Mesenchymal stem cell (in vitro differentiated cells and primary cell): Measurements from ENCODE around the gene BSPRY.

ENCODE experiments used
- DNase-seq: peaks from one replicate; pipeline ENCODE4 v3.0.0-alpha.2; 2013
- H2AFZ ChIP-seq: one replicate; pipeline ENCODE4 v1.6.1; 2013; ENCODE audit warnings: low read depth, mild to moderate bottlenecking, control low read depth, inconsistent platforms, low read length, moderate library complexity
- H2AK5ac ChIP-seq: 2 replicates; pipeline ENCODE4 v1.6.1; 2013; ENCODE audit warnings: low read length, moderate library complexity, mild to moderate bottlenecking, inconsistent platforms; ENCODE audit not compliant: severe bottlenecking
- H2BK120ac ChIP-seq: one replicate; pipeline ENCODE4 v1.6.1; 2013; ENCODE audit warnings: low read depth, mild to moderate bottlenecking, inconsistent platforms, low read length, moderate library complexity
- H2BK12ac ChIP-seq, 2 experiments: one replicate each; pipeline ENCODE4 v1.6.1; 2013; ENCODE audit warnings: inconsistent platforms in 2 of 2, low read length in 2 of 2, mild to moderate bottlenecking in 2 of 2, moderate library complexity in 2 of 2, control low read depth in 1 of 2
- H2BK15ac ChIP-seq: one replicate; pipeline ENCODE4 v1.6.1; 2013; ENCODE audit warnings: mild to moderate bottlenecking, low read depth, inconsistent platforms; ENCODE audit not compliant: poor library complexity, severe bottlenecking
- H2BK5ac ChIP-seq: 2 replicates; pipeline ENCODE4 v1.6.1; 2013; ENCODE audit warnings: low read depth, mild to moderate bottlenecking, low read length, control low read depth, inconsistent platforms; ENCODE audit not compliant: poor library complexity, severe bottlenecking
- H3K14ac ChIP-seq, 2 experiments: one replicate each; pipeline ENCODE4 v1.6.1; 2013; ENCODE audit warnings: inconsistent platforms in 2 of 2, low read length in 2 of 2, control low read depth in 1 of 2, mild to moderate bottlenecking in 1 of 2, moderate library complexity in 1 of 2
- H3K18ac ChIP-seq, 2 experiments: one replicate each; pipeline ENCODE4 v1.6.1; 2013; ENCODE audit warnings: inconsistent platforms in 2 of 2, low read length in 2 of 2, control low read depth in 1 of 2, low read depth in 1 of 2, mild to moderate bottlenecking in 1 of 2
- H3K23ac ChIP-seq, 2 experiments: one replicate each; pipeline ENCODE4 v1.6.1; 2013; ENCODE audit warnings: inconsistent platforms in 2 of 2, low read length in 2 of 2, mild to moderate bottlenecking in 2 of 2, moderate library complexity in 2 of 2, control low read depth in 1 of 2
- H3K27ac ChIP-seq: 2 replicates; pipeline ENCODE4 v1.5.1; 2013; ENCODE audit warnings: mild to moderate bottlenecking, moderate library complexity, low read length, control low read depth, inconsistent platforms; ENCODE audit not compliant: poor library complexity, severe bottlenecking
- H3K27me3 ChIP-seq, 2 experiments: 2 replicates each; pipeline versions ENCODE4 v1.6.1 to v1.7.0; 2013; ENCODE audit warnings: low read length in 2 of 2, mild to moderate bottlenecking in 2 of 2, moderate library complexity in 2 of 2, control low read depth in 1 of 2, inconsistent platforms in 1 of 2; ENCODE audit not compliant: control insufficient read depth in 1 of 2, insufficient read depth in 1 of 2
- H3K36me3 ChIP-seq, 2 experiments: 2 replicates each; pipeline versions ENCODE4 v1.6.1 to v1.7.0; 2013; ENCODE audit warnings: low read length in 2 of 2, control low read depth in 1 of 2, inconsistent platforms in 1 of 2, low read depth in 1 of 2, mild to moderate bottlenecking in 1 of 2; ENCODE audit not compliant: insufficient read depth in 2 of 2, control insufficient read depth in 1 of 2
- H3K4ac ChIP-seq, 2 experiments: one replicate each; pipeline ENCODE4 v1.6.1; 2013; ENCODE audit warnings: inconsistent platforms in 2 of 2, low read length in 2 of 2, mild to moderate bottlenecking in 2 of 2, moderate library complexity in 2 of 2, control low read depth in 1 of 2, low read depth in 1 of 2
- H3K4me1 ChIP-seq: 2 replicates; pipeline ENCODE4 v1.6.1; 2013; ENCODE audit warnings: low read depth, low read length, control low read depth; ENCODE audit not compliant: control insufficient read depth, insufficient read depth
- H3K4me2 ChIP-seq: 2 replicates; pipeline ENCODE4 v1.6.1; 2013; ENCODE audit warnings: low read length, mild to moderate bottlenecking, inconsistent platforms; ENCODE audit not compliant: poor library complexity, severe bottlenecking
- H3K4me3 ChIP-seq, 2 experiments: 2 replicates each; pipeline versions ENCODE4 v1.5.1 to v1.7.0; 2013; ENCODE audit warnings: low read length in 2 of 2, mild to moderate bottlenecking in 2 of 2, control low read depth in 1 of 2, low read depth in 1 of 2; ENCODE audit not compliant: insufficient read depth in 1 of 2
- H3K79me1 ChIP-seq: replicated peaks from 2 replicates; pipeline ENCODE4 v1.6.1; 2013; ENCODE audit warnings: mild to moderate bottlenecking, control low read depth, low read length, inconsistent platforms; ENCODE audit not compliant: poor library complexity, severe bottlenecking
- H3K9ac ChIP-seq: 2 replicates; pipeline ENCODE4 v1.7.0; 2013; ENCODE audit warnings: mild to moderate bottlenecking, low read length, moderate library complexity
- H3K9me3 ChIP-seq: 2 replicates; pipeline ENCODE4 v1.7.0; 2013; ENCODE audit warnings: mild to moderate bottlenecking, low read length; ENCODE audit not compliant: control insufficient read depth
- H4K8ac ChIP-seq: one replicate; pipeline ENCODE4 v1.6.1; 2013; ENCODE audit warnings: inconsistent platforms, mild to moderate bottlenecking, low read length, moderate library complexity
- H4K91ac ChIP-seq: one replicate; pipeline ENCODE4 v1.6.1; 2013; ENCODE audit warnings: mild to moderate bottlenecking, low read length, inconsistent platforms
- WGBS: methylation state at CpG from one replicate; pipeline ENCODE4 v1.1.7; 2013; ENCODE audit warnings: mixed read lengths; 5-methylcytosine and 5-hydroxymethylcytosine counted together

BSPRY gene

DNA sequence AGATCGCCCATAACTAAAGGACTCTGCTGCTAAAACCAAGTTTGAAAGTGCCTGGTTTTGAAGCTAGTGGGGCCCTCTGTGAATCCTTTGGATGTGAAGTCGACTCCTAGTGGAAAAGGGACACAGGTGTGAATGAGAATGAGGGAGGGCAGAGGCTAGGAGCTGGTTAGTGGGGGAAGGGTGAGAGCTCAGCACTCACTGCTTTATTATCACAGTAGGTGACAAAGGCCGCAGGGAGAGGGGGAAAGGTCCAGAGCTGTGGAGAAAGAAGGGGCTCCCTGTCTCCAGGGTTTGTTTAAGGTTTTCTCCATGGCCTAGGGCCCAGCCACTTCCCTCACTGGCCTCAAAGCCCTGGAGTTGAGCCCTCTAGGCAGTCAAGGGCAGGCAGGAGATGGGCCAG lies 23.9 kb downstream of the BSPRY start:
- H3K27me3 ChIP-seq: no peaks in the 10 kb centered on the region
- H4K91ac ChIP-seq: no peak overlapping the region
- H3K23ac ChIP-seq: no peak overlapping the region
- H2BK5ac ChIP-seq: no peak overlapping the region
- peaks cover 18% of the 10 kb centered on the region for H3K79me1 ChIP-seq
- peaks cover 3% of the 10 kb centered on the region for H3K4me1 ChIP-seq
- DNase-seq: no peak
- H3K4ac ChIP-seq: no peak overlapping the region
- WGBS: 56% methylated on average over 3 of the region's 3 CpGs
- no peak overlapping the region for H3K14ac ChIP-seq
- no peak overlapping the region for H3K18ac ChIP-seq
- H3K36me3 ChIP-seq: peaks cover 17 to 25% of the 10 kb centered on the region in 2 experiments
- H3K9me3 ChIP-seq: no peaks in the 10 kb centered on the region
- no peak overlapping the region for H2BK12ac ChIP-seq
- no peak overlapping the region for H3K4me3 ChIP-seq
- H2AK5ac ChIP-seq: no peak overlapping the region
- H3K27ac ChIP-seq: no peak overlapping the region
- no peak overlapping the region for H2BK15ac ChIP-seq
- no peak overlapping the region for H3K9ac ChIP-seq
- no peak overlapping the region for H2AFZ ChIP-seq
- no peak overlapping the region for H2BK120ac ChIP-seq
- H3K4me2 ChIP-seq: no peak overlapping the region
- no peak overlapping the region for H4K8ac ChIP-seq

DNA sequence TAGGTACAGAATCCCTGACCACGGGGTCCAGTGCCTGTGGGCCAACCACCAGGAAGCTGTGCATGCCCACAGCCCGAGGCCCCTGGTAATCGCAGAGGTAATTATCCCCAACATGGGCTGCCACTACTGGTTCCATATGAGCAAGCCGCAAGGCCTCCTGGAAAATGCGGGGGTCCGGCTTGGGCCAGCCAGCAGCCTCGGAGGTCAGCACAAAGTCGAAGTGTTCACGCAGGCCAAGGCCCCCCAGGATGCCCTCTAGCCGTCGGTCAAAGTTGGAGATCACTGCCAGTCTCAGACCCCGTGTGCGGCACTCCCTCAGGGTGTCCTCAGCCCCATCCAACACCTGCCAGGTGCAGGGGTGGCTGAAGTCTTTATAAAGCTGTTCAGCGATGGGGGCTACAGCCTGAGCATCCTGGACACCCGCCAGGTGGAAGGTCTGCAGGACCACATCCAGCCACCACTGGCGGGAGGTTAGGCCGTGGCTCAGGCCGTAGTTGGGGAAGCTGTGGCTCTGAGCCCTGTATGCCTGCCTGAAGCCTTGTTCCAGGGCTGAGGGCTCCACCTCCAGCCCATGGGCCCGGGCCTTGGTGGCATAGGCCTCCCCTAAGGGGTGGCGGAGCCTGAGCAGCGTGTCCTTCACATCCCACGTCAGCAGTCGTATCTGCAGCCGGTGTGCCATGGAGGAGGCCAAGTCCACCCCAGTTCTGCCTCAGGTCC lies 24.5 kb downstream of the BSPRY start:
- Histone ChIP-seq H3K9ac (no peak overlapping the region), H3K4me2 (no peak overlapping the region), H3K27ac (no peak overlapping the region), H2BK120ac (no peak overlapping the region), H3K36me3 (peaks cover 17 to 25% of the 10 kb centered on the region in 2 experiments), H2AK5ac (no peak overlapping the region), H4K8ac (no peak overlapping the region), H2BK15ac (no peak overlapping the region), H3K79me1 (peaks cover 18% of the 10 kb centered on the region), H3K23ac (no peak overlapping the region), H3K14ac (no peak overlapping the region), H3K18ac (no peak overlapping the region), H4K91ac (no peak overlapping the region), H3K4me3 (no peak overlapping the region), H3K4me1 (peaks cover 3% of the 10 kb centered on the region), H2BK5ac (no peak overlapping the region), H3K9me3 (no peaks in the 10 kb centered on the region), H3K4ac (no peak overlapping the region), H2AFZ (no peak overlapping the region), H3K27me3 (no peaks in the 10 kb centered on the region), H2BK12ac (no peak overlapping the region)
- no peak for DNase-seq
- WGBS: 94% methylated on average over 24 of the region's 24 CpGs

DNA sequence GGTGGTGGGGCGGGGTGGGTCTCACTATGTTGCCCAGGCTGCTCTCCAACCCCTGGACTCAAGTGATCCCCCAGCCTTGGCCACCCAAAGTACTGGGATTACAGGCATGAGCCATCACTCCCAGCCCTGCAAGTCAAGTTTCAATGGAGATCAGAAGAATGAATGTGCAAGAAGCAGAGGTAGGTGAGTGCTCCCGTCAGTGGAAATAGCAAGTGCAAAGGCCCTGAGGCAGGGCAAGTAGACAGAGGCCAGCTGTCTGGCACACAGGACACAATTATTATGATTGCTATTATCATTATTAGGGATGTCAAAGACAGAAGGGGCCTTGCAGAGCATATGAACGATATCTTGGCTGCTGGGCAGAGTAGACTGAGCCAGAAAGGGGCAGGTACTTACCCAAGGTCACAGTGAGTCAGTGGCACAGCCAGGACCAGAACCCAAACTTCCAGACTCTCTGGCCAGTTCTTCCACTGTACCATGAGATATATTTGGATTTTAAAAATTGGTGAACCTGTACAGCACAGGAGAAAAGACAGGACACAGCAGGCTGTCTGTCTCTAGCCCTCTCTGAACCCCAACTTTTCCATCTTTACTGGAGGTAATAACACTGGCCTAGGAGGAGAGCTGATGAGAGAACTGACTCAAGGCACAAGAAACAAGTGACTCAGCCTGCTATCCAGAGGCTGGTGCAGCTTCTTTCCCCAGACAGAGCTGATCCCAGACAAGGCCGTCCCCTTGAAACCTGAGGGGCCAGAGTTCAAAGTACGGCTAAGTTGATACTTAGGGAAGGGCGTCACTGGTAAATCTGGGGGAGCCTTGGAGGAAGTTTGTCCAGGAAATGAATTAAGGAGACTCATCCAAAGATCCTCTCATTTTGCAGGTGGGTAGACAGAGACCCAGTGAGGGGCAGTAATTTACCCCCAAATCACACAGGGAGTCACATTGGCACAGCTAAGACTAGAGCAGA lies 26.0 kb downstream of the BSPRY start:
- Histone ChIP-seq H3K9me3 (no peaks in the 10 kb centered on the region), H3K4me2 (peak overlapping the region; percentile 29), H2BK5ac (no peak overlapping the region), H2BK12ac (no peak overlapping the region), H2AK5ac (no peak overlapping the region), H3K36me3 (peaks cover 17 to 25% of the 10 kb centered on the region in 2 experiments), H2AFZ (no peak overlapping the region), H3K4me1 (peaks cover 3% of the 10 kb centered on the region), H3K14ac (no peak overlapping the region), H3K27me3 (no peaks in the 10 kb centered on the region), H2BK15ac (no peak overlapping the region), H3K27ac (no peak overlapping the region), H3K9ac (no peak overlapping the region), H3K4me3 (peak overlapping the region in 1 of 2 experiments; percentile 85), H4K91ac (no peak overlapping the region), H2BK120ac (no peak overlapping the region), H3K79me1 (peaks cover 18% of the 10 kb centered on the region), H4K8ac (no peak overlapping the region), H3K23ac (no peak overlapping the region), H3K18ac (no peak overlapping the region), H3K4ac (no peak overlapping the region)
- peak; percentile 22 for DNase-seq
- WGBS: 87% methylated on average over 5 of the region's 6 CpGs
